HG03025 (cell line): ENCODE results near the gene KCNH1.
"Not testable (repeated sequence)": the region's sequence is repeated elsewhere in the genome, so short reads cannot be mapped to it uniquely, and the experiment has no call there.

Source experiments
- ATAC-seq: cut with Tn5 transposase; IDR thresholded peaks from one replicate; pipeline ENCODE4 v1.9.1; 2021; ENCODE audit warnings: mild to moderate bottlenecking, moderate library complexity; ENCODE audit not compliant: unreplicated experiment, low FRiP score

KCNH1 gene

GRCh38 chr1:211014275-211014674 lies 119.7 kb downstream of the KCNH1 start:
- ATAC-seq: no peak

DNA sequence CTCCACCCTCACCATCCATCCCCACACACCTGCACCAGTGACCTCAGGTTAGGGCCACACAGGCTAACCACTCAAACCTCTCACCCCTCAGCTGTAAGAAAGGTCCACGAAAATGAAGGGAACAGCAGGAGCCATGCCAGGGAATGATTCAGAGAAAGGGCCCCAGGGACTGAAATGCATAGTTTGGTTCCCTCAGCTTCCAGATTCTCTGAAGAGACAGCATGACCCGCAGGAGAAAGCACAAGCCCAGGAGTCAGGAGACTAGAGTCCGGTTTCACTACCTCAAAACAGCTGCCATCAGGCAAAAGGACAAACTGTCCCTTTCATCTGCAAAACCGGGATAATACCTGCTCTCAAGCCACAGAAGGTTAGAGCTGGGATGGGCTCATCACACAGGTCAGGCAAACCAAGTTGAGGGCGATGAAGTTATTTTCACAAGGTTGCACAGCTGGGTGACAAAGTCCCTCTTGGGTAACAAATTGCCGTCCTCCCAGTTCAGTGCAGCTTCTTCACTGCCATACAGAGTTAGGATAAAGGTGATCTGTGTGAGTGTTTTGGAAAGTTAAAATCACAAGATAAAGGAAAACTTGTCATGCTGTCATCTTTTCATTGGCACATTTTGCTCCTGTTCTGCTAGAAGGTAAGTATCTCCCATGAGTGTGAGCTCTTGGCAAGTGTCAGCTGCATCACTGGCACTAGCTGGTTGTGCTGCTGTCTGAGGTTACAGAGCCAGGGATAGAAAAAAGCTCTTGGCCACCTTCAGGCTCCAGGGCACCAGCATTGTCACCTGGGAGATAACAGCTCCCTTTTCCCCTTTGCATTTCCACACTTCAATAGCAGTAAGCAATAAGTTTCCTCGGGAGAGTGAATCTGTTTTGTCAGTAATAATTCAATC lies 120.4 kb downstream of the KCNH1 start:
- no peak for ATAC-seq

DNA sequence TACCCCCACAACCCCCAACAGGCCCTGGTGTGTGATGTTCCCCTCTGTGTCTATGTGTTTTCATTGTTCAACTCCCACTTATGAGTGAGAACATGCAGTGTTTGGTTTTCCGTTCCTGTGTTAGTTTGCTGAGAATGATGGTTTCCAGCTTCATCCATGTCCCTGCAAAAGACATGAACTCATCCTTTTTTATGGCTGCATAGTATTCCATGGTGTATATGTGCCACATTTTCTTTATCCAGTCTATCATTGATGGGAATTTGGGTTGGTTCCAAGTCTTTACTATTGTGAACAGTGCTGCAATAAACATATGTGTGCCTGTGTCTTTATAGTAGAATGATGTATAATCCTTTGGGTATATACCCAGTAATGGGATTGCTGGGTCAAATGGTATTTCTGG lies 122.8 kb downstream of the KCNH1 start:
- ATAC-seq: not testable (repeated sequence)

DNA sequence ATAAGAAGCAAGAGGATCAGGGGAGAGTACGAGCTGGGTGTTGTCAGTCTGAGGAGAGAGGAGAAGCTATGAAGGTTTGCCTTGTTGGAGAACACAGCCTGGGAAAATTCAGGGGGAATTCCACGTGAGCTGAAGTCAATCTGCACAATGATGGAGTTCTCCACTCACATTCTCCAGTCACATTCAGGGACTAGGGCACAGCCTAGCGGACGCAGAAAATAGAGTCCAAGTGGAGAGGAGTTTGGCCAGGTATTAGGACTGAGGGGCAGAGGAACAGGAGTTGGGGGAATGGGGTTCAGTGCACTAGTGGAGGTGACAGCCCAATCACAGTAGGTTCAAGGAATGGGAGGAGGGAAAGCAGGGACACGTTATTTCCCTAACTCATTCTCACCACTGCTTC lies 124.0 kb downstream of the KCNH1 start:
- ATAC-seq: no peak

DNA sequence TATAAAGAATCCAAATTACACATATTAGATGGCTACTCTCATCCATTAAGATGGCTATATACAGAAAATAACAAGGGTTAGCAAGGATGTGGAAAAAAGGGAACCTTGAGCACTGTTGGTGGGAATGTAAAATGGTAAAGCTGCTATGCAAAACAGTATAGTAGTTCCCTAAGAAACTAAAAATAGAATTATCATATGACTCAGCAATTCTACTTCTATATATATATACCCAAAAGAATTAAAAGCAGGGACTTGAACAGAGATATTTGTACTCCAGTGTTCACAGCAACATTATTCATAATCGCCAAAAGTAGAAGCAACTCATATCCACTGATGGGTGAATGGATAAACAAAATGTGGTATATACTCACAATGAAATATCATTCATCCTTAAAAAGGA lies 126.1 kb downstream of the KCNH1 start:
- no peak for ATAC-seq

GRCh38 chr1:210995931-210996330 lies 138.0 kb downstream of the KCNH1 start:
- ATAC-seq: not testable (repeated sequence)

GRCh38 chr1:210992837-210993236 lies 141.1 kb downstream of the KCNH1 start:
- ATAC-seq: no peak

GRCh38 chr1:210989905-210990304 lies 144.0 kb downstream of the KCNH1 start:
- no peak for ATAC-seq

DNA sequence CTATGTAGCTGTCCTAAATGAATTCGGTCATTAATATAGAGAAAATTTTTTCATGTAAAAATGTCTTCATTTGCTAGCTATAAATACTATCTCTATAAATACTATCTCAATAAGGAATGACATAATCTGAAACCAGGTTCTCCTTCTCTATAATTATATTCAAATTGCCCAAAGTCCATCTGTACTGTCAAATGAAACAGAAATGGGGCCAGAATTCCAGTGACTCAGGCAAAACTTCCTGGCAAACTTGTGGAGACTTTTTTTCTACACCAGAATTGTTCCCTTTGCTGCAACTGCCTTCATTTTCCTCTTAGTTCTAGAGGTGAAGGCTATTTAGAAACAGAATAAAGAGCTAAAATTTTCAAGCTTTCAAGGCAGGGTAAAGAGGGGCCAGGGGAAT lies 152.5 kb downstream of the KCNH1 start:
- no peak for ATAC-seq

DNA sequence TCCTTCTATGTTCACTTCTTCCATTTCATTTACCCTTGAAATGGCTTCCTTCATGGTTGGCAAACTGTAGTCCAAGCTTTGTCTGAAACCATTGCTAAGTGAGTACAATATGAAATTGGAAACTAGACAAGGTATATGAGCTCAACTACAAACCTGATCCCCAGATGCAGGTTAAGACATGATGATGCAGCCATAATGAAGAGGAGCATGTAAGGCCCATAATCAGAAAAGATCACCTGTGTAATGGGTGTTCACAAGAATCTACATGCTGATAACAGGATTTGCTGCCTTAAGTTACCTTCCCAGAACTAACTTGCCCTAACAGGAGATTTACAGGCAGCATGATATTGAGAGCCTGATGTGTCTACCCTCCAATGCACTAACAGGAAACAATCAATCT lies 153.9 kb downstream of the KCNH1 start:
- no peak for ATAC-seq

- no peak for ATAC-seq
Observed at GRCh38 chr1:210978974-210979354, 155.0 kb downstream of the KCNH1 start.

- no peak for ATAC-seq
Observed at GRCh38 chr1:210978316-210978973, 155.5 kb downstream of the KCNH1 start.

DNA sequence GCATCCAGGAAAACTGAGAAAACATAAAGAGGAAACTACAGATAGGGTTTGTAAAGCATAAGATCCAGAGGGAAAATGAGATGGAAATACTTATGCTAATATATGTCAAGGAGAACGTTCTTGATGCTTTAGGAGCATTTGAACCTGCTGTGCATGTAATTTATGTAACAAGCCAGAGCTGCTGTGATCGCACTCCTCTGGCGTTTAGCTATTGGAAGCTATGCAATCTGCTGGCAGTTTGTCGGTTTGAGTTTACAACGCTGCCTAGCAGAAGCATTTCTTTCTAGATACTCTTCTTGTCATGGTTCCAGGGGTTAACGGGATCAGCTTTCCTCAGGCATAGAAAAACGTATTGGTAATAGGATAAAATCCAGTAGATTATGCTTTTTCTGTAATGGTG lies 182.7 kb downstream of the KCNH1 start:
- ATAC-seq: no peak

GRCh38 chr1:210949940-210950546 lies 183.9 kb downstream of the KCNH1 start:
- ATAC-seq: peak; percentile 66

DNA sequence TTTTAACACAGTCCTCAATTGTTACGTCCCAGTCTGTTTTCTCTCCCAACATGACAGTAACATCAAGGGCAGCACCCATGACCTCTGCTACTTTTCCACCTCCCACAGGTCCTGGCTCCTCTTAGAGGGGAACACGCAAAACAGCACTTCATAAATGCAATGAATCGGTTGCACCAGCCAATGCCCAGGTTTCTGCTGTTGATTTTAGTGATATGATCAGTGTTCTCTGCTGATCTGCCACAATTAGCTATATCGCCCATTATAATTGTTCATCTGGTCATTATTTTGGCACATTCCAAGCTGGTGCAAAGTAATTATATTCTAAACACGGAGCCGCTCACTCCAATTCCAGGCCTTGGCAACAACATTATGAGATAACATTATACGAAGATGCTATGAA lies 184.5 kb downstream of the KCNH1 start:
- no peak for ATAC-seq

DNA sequence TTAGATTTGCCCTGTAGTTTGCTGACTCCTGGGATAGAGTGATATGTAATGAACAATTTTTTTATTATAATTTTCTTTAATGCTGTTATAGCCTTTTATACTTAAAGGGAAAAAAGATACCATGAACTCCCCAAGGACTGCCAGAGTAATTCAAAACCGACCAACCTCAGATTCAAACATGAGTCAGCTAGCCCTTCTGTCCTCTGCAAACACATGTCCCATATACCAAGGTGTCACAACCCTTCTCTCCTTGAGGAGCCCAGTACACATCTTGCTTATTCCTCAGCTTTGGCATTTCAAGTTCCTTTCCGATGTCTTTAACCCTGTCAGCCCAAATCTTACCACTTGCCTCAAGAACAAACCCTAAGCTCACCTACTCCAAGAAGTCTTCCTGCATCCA lies 184.9 kb downstream of the KCNH1 start:
- no peak for ATAC-seq

GRCh38 chr1:210944252-210944651 lies 189.7 kb downstream of the KCNH1 start:
- no peak for ATAC-seq

GRCh38 chr1:210942513-210942912 lies 191.4 kb downstream of the KCNH1 start:
- no peak for ATAC-seq

- ATAC-seq: no peak
Observed at GRCh38 chr1:210940081-210940617, 193.8 kb downstream of the KCNH1 start.

GRCh38 chr1:210938416-210938925 lies 195.5 kb downstream of the KCNH1 start:
- ATAC-seq: no peak

DNA sequence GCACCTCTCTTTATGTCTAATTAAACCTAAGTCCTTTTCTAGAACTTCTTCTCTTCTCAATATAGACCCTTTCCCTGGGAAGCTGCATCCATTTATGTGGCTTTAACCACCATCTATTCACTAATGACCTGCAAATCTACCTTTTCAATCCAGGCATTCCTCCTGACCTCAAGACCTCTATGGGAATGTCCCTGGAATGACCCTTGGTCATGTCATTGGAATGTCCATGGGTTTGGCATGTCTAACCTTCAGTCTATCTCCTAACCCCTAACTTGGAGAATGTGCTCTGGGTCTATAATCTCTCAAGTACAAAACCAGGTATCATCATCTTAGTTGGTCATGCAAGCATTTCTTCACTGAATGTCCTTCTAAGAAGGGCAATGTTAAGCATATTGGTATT lies 196.1 kb downstream of the KCNH1 start:
- ATAC-seq: no peak
